ENCODE measurements around the gene BEGAIN. TPM values are rescaled to one million over a fixed set of nuclear protein-coding genes. Genes with fewer than 3 reads are reported as not detected.

Gene BEGAIN
- total RNA-seq: 1 to 10 TPM in 2 of 3 donors, under 1 TPM in 1; 0.53 to 3.9 (median 2.0) TPM

GRCh38 chr14:100587086-100587762, at the start of gene BEGAIN:
BEGAIN (minus strand) TSS chr14:100587417; CDS start chr14:100587290, 127 bp downstream.
- peak; percentile 43 to 57 for ATAC-seq
- Mint-ChIP-seq H3K36me3 (ENCODE audit: insufficient read depth) (no peaks in the 10 kb centered on the region), H3K9me3 (no peaks in the 10 kb centered on the region), H3K4me1 (ENCODE audit: low read depth) (peaks cover 3% of the 10 kb centered on the region), H3K27me3 (ENCODE audit: low read depth) (peaks cover 22% of the 10 kb centered on the region), H3K4me3 (peak within 1 kb of the TSS; percentile 64)
- no peak for DNase-seq

GRCh38 chr14:100636559-100636958, 49.3 kb upstream of the BEGAIN start:
- Mint-ChIP-seq H3K4me1 (ENCODE audit: low read depth) (peaks cover 31% of the 10 kb centered on the region), H3K9me3 (no peaks in the 10 kb centered on the region), H3K27me3 (ENCODE audit: low read depth) (no peaks in the 10 kb centered on the region), H3K36me3 (ENCODE audit: insufficient read depth) (no peaks in the 10 kb centered on the region), H3K4me3 (no peak overlapping the region)
- DNase-seq: no peak
- no peak for ATAC-seq

GRCh38 chr14:100634026-100634425, 46.8 kb upstream of the BEGAIN start:
- Mint-ChIP-seq H3K27me3 (ENCODE audit: low read depth) (no peaks in the 10 kb centered on the region), H3K9me3 (no peaks in the 10 kb centered on the region), H3K4me3 (no peak overlapping the region), H3K36me3 (ENCODE audit: insufficient read depth) (no peaks in the 10 kb centered on the region), H3K4me1 (ENCODE audit: low read depth) (peaks cover 6% of the 10 kb centered on the region)
- ATAC-seq (no peak), DNase-seq (no peak)

GRCh38 chr14:100633406-100633805, 46.2 kb upstream of the BEGAIN start:
- Mint-ChIP-seq H3K9me3 (no peaks in the 10 kb centered on the region), H3K36me3 (ENCODE audit: insufficient read depth) (no peaks in the 10 kb centered on the region), H3K4me3 (no peak overlapping the region), H3K27me3 (ENCODE audit: low read depth) (no peaks in the 10 kb centered on the region), H3K4me1 (ENCODE audit: low read depth) (peaks cover 2% of the 10 kb centered on the region)
- no peak for DNase-seq
- no peak for ATAC-seq

GRCh38 chr14:100629696-100630095, 42.5 kb upstream of the BEGAIN start:
- Mint-ChIP-seq H3K27me3 (ENCODE audit: low read depth) (peaks cover 7% of the 10 kb centered on the region), H3K36me3 (ENCODE audit: insufficient read depth) (peaks cover 3% of the 10 kb centered on the region), H3K4me1 (ENCODE audit: low read depth) (no peaks in the 10 kb centered on the region), H3K4me3 (no peak overlapping the region), H3K9me3 (peaks cover 4% of the 10 kb centered on the region)
- DNase-seq (no peak), ATAC-seq (no peak)

- Mint-ChIP-seq H3K36me3 (ENCODE audit: insufficient read depth) (peaks cover 3% of the 10 kb centered on the region), H3K4me1 (ENCODE audit: low read depth) (no peaks in the 10 kb centered on the region), H3K27me3 (ENCODE audit: low read depth) (peaks cover 10% of the 10 kb centered on the region), H3K9me3 (peaks cover 4% of the 10 kb centered on the region), H3K4me3 (no peak overlapping the region)
- ATAC-seq (no peak), DNase-seq (no peak)
These were observed 41.9 kb upstream of the BEGAIN start for GRCh38 chr14:100629098-100629497.

GRCh38 chr14:100628225-100628624, 41.0 kb upstream of the BEGAIN start:
- DNase-seq: no peak
- Mint-ChIP-seq H3K9me3 (peaks cover 4% of the 10 kb centered on the region), H3K4me1 (ENCODE audit: low read depth) (no peaks in the 10 kb centered on the region), H3K36me3 (ENCODE audit: insufficient read depth) (peaks cover 3% of the 10 kb centered on the region), H3K27me3 (ENCODE audit: low read depth) (peaks cover 14% of the 10 kb centered on the region), H3K4me3 (no peak overlapping the region)
- ATAC-seq: no peak

- Mint-ChIP-seq H3K9me3 (peaks cover 4% of the 10 kb centered on the region), H3K36me3 (ENCODE audit: insufficient read depth) (peaks cover 3% of the 10 kb centered on the region), H3K4me3 (no peak overlapping the region), H3K27me3 (ENCODE audit: low read depth) (peaks cover 17% of the 10 kb centered on the region), H3K4me1 (ENCODE audit: low read depth) (no peaks in the 10 kb centered on the region)
- DNase-seq (no peak), ATAC-seq (no peak)
These were observed 39.4 kb upstream of the BEGAIN start for GRCh38 chr14:100626614-100627013.

GRCh38 chr14:100623961-100624360, 36.7 kb upstream of the BEGAIN start:
- no peak overlapping the region for H3K4me3 Mint-ChIP-seq
- DNase-seq (no peak), ATAC-seq (no peak)
- H3K9me3 Mint-ChIP-seq: peaks cover 4% of the 10 kb centered on the region
- peaks cover 17% of the 10 kb centered on the region for H3K27me3 Mint-ChIP-seq (ENCODE audit: low read depth)
- H3K4me1 Mint-ChIP-seq (ENCODE audit: low read depth): no peaks in the 10 kb centered on the region
- H3K36me3 Mint-ChIP-seq (ENCODE audit: insufficient read depth): peaks cover 3% of the 10 kb centered on the region

GRCh38 chr14:100623557-100623956, 36.3 kb upstream of the BEGAIN start:
- ATAC-seq: no peak
- Mint-ChIP-seq H3K9me3 (peaks cover 4% of the 10 kb centered on the region), H3K36me3 (ENCODE audit: insufficient read depth) (peaks cover 3% of the 10 kb centered on the region), H3K4me3 (no peak overlapping the region), H3K4me1 (ENCODE audit: low read depth) (no peaks in the 10 kb centered on the region), H3K27me3 (ENCODE audit: low read depth) (peaks cover 17% of the 10 kb centered on the region)
- DNase-seq: no peak

- peaks cover 4% of the 10 kb centered on the region for H3K9me3 Mint-ChIP-seq
- ATAC-seq (no peak), DNase-seq (no peak)
- H3K4me3 Mint-ChIP-seq: no peak overlapping the region
- peaks cover 17% of the 10 kb centered on the region for H3K27me3 Mint-ChIP-seq (ENCODE audit: low read depth)
- H3K36me3 Mint-ChIP-seq (ENCODE audit: insufficient read depth): peaks cover 3% of the 10 kb centered on the region
- peaks cover 5% of the 10 kb centered on the region for H3K4me1 Mint-ChIP-seq (ENCODE audit: low read depth)
These were observed 35.7 kb upstream of the BEGAIN start for GRCh38 chr14:100622708-100623485.

GRCh38 chr14:100622224-100622623, 35.0 kb upstream of the BEGAIN start:
- ATAC-seq: no peak

GRCh38 chr14:100621806-100622205, 34.6 kb upstream of the BEGAIN start:
- no peaks in the 10 kb centered on the region for H3K36me3 Mint-ChIP-seq (ENCODE audit: insufficient read depth)
- no peak for ATAC-seq
- peaks cover 15% of the 10 kb centered on the region for H3K4me1 Mint-ChIP-seq (ENCODE audit: low read depth)
- H3K9me3 Mint-ChIP-seq: peaks cover 1% of the 10 kb centered on the region
- no peak overlapping the region for H3K4me3 Mint-ChIP-seq
- no peak for DNase-seq
- H3K27me3 Mint-ChIP-seq (ENCODE audit: low read depth): peaks cover 17% of the 10 kb centered on the region

More at GRCh38 chr14:100622224-100622623, 35.0 kb upstream of the BEGAIN start:
- Mint-ChIP-seq H3K9me3 (peaks cover 4% of the 10 kb centered on the region), H3K4me3 (no peak overlapping the region), H3K27me3 (ENCODE audit: low read depth) (peaks cover 17% of the 10 kb centered on the region), H3K36me3 (ENCODE audit: insufficient read depth) (peaks cover 3% of the 10 kb centered on the region), H3K4me1 (ENCODE audit: low read depth) (peaks cover 10% of the 10 kb centered on the region)
- no peak for DNase-seq

GRCh38 chr14:100620255-100621100, 33.3 kb upstream of the BEGAIN start:
- Mint-ChIP-seq H3K9me3 (no peaks in the 10 kb centered on the region), H3K27me3 (ENCODE audit: low read depth) (peaks cover 14% of the 10 kb centered on the region), H3K4me1 (ENCODE audit: low read depth) (peaks cover 15% of the 10 kb centered on the region), H3K36me3 (ENCODE audit: insufficient read depth) (no peaks in the 10 kb centered on the region), H3K4me3 (no peak overlapping the region)
- no peak for ATAC-seq
- no peak for DNase-seq
